Keratinocyte (primary cell): Measurements from ENCODE around the gene GABRA1. TPM values are rescaled to one million over a fixed set of nuclear protein-coding genes. Genes with fewer than 3 reads are reported as not detected.

Source experiments
- DNase-seq: peaks from one replicate; pipeline ENCODE4 v3.0.0-alpha.2; 2011; ENCODE audit warnings: low read depth, missing footprints, low spot score
- FAIRE-seq: peaks from 2 replicates; lab custom pipeline; 2011; peaks lifted over from hg19 to GRCh38; lab: Jason Lieb, UNC
- H2AFZ ChIP-seq: 2 replicates; pipeline ENCODE4 v1.6.0; 2012; ENCODE audit warnings: low read length, control low read depth, inconsistent platforms; ENCODE audit not compliant: control insufficient read depth
- H3K27ac ChIP-seq: 2 replicates; pipeline ENCODE4 v1.5.1; 2011; ENCODE audit warnings: low read length; ENCODE audit not compliant: control insufficient read depth, insufficient read depth
- H3K27me3 ChIP-seq: 3 replicates; pipeline ENCODE4 v1.6.0; 2011; ENCODE audit warnings: low read length; ENCODE audit not compliant: control insufficient read depth, insufficient read depth; ENCODE audit errors: extremely low read depth
- H3K36me3 ChIP-seq, 2 experiments: 2 replicates in 1 of 2; 3 replicates in 1 of 2; pipeline ENCODE4 v1.5.1; 2011; ENCODE audit warnings: low read length in 2 of 2, mild to moderate bottlenecking in 1 of 2; ENCODE audit not compliant: control insufficient read depth in 2 of 2, insufficient read depth in 2 of 2; ENCODE audit errors: extremely low read depth in 1 of 2
- H3K4me1 ChIP-seq: 3 replicates; pipeline ENCODE4 v1.5.1; 2011; ENCODE audit warnings: low read length; ENCODE audit not compliant: control insufficient read depth, insufficient read depth; ENCODE audit errors: extremely low read depth
- H3K4me2 ChIP-seq: 3 replicates; pipeline ENCODE4 v1.6.0; 2011; ENCODE audit warnings: low read depth, low read length; ENCODE audit not compliant: control insufficient read depth, insufficient read depth; ENCODE audit errors: extremely low read depth
- H3K4me3 ChIP-seq, 3 experiments: fragments of 200-600 bp in 1 of 3; sonication (generic) in 1 of 3; 2 replicates in 2 of 3; 3 replicates in 1 of 3; pipeline ENCODE4 v1.5.1; 2011 to 2016; ENCODE audit warnings: low read length in 3 of 3, mild to moderate bottlenecking in 3 of 3, control low read depth in 2 of 3, inconsistent platforms in 1 of 3, low read depth in 1 of 3, mixed read lengths in 1 of 3, mixed run types in 1 of 3, moderate library complexity in 1 of 3; ENCODE audit not compliant: control insufficient read depth in 2 of 3, insufficient read depth in 2 of 3; ENCODE audit errors: extremely low read depth in 1 of 3
- H3K79me2 ChIP-seq: 2 replicates; pipeline ENCODE4 v1.6.0; 2012; ENCODE audit warnings: low read length; ENCODE audit not compliant: control insufficient read depth, insufficient read depth
- H3K9ac ChIP-seq: 3 replicates; pipeline ENCODE4 v1.6.0; 2011; ENCODE audit warnings: low read length; ENCODE audit not compliant: control insufficient read depth, insufficient read depth; ENCODE audit errors: extremely low read depth
- H3K9me1 ChIP-seq: 3 replicates; pipeline ENCODE4 v1.6.0; 2011; ENCODE audit warnings: low read length; ENCODE audit not compliant: control insufficient read depth, insufficient read depth; ENCODE audit errors: extremely low read depth
- H3K9me3 ChIP-seq: 2 replicates; pipeline ENCODE4 v1.5.1; 2012; ENCODE audit warnings: low read depth, low read length; ENCODE audit not compliant: control insufficient read depth
- H4K20me1 ChIP-seq: 3 replicates; pipeline ENCODE4 v1.6.0; 2011; ENCODE audit warnings: low read length; ENCODE audit not compliant: control insufficient read depth, insufficient read depth; ENCODE audit errors: extremely low read depth
- CTCF ChIP-seq, 3 experiments: IDR thresholded peaks in 1 of 3; conservative IDR thresholded peaks in 1 of 3; optimal IDR thresholded peaks in 1 of 3; 2 replicates in 2 of 3; 3 replicates in 1 of 3; pipeline versions ENCODE3 to v1.5.1; 2011; ENCODE audit warnings: low read length in 3 of 3, mild to moderate bottlenecking in 3 of 3, moderate library complexity in 2 of 3, control low read depth in 1 of 3, inconsistent platforms in 1 of 3; ENCODE audit not compliant: insufficient read depth in 2 of 3; ENCODE audit errors: extremely low read depth in 1 of 3
- EZH2 ChIP-seq: IDR thresholded peaks from one replicate; pipeline ENCODE4 v1.6.1; 2012; ENCODE audit warnings: inconsistent platforms, mild to moderate bottlenecking, low read length, moderate library complexity
- dilution Hi-C: fragments of 300-500 bp; cut with MboI; formaldehyde crosslinking; loops from one replicate; pipeline ENCODE4 v1.7.0; 2020; ENCODE audit warnings: low sequenced_read_pairs; ENCODE audit not compliant: extremely low pct_ligation_motif_present
- polyA minus RNA-seq, 3 experiments: library from RNA; depleted of rRNA, polyadenylated mRNA; stranded (reverse); fragments of >200 nt; gene quantifications; 1 replicate in 1 of 3; 2 replicates in 1 of 3; 3 replicates in 1 of 3; pipeline ENCODE4 v1.2.3, GENCODE V29; 2011
- polyA plus RNA-seq, 5 experiments: library from polyadenylated mRNA; depleted of rRNA in 3 of 5; stranded (reverse) in 3 of 5; stranded (forward) in 1 of 5; unstranded in 1 of 5; fragments of >200 nt; gene quantifications; 1 replicate in 1 of 5; 2 replicates in 3 of 5; 3 replicates in 1 of 5; pipeline versions ENCODE4 v1.2.1 to v1.2.3, GENCODE V29; 2011 to 2012; ENCODE audit warnings: missing spikeins in 2 of 5, low read depth in 1 of 5, low replicate concordance in 1 of 5

The GABRA1 gene
- not detected in 3 replicates for polyA plus RNA-seq
- not detected for polyA plus RNA-seq (2011; ENCODE audit: low read depth)
- polyA plus RNA-seq (2011; cell fraction: cytosol; rRNA removed), result not detected in 2 replicates
- polyA plus RNA-seq (2011; cell fraction: nucleus; rRNA removed), result not detected in 2 replicates
- polyA plus RNA-seq (2012; ENCODE audit: low replicate concordance), result not detected in 2 replicates
- not detected in 3 replicates for polyA minus RNA-seq
- polyA minus RNA-seq (2011; cell fraction: cytosol; rRNA and poly(A)+ RNA removed), result not detected
- not detected in 2 replicates for polyA minus RNA-seq (2011; cell fraction: nucleus; rRNA and poly(A)+ RNA removed)

- Histone ChIP-seq H3K9ac (no peak within 1 kb of the TSS), H3K9me1 (no peaks in the 10 kb centered on the region), H3K4me1 (no peaks in the 10 kb centered on the region), H2AFZ (peak within 1 kb of the TSS; percentile 33), H3K4me3 (peak within 1 kb of the TSS in 1 of 3 experiments; percentile 8), H3K36me3 (no peaks in the 10 kb centered on the region), H3K27me3 (peaks cover 4% of the 10 kb centered on the region), H3K79me2 (no peaks in the 10 kb centered on the region), H3K9me3 (no peaks in the 10 kb centered on the region), H4K20me1 (no peaks in the 10 kb centered on the region), H3K27ac (no peak within 1 kb of the TSS), H3K4me2 (peak within 1 kb of the TSS; percentile 6)
- DNase-seq (no peak), FAIRE-seq (no peak)
- dilution Hi-C loops, result no loop called here
- TF ChIP-seq CTCF (optimal IDR thresholded peaks at IDR 0.05 in 1 of 3, IDR thresholded peaks at IDR 0.05 in 1 of 3, conservative IDR thresholded peaks at IDR 0.05 in 1 of 3; ENCODE audit: extremely low read depth in 1 of 3, insufficient read depth in 2 of 3, low read length in 3 of 3) (no peak), EZH2 (no peak)
Observed at GRCh38 chr5:161847941-161848391, at the start of gene GABRA1. GABRA1 (plus strand) TSS chr5:161848120; CDS start chr5:161850811, 2,691 bp downstream.

- no peaks in the 10 kb centered on the region for H3K27me3 ChIP-seq
- no peak overlapping the region for H3K4me2 ChIP-seq
- H3K79me2 ChIP-seq, result no peaks in the 10 kb centered on the region
- no peak overlapping the region for H3K4me3 ChIP-seq
- no peak for TF ChIP-seq EZH2
- no peaks in the 10 kb centered on the region for H4K20me1 ChIP-seq
- H3K27ac ChIP-seq, result no peak overlapping the region
- no peak overlapping the region for H2AFZ ChIP-seq
- no peaks in the 10 kb centered on the region for H3K36me3 ChIP-seq
- dilution Hi-C loops, result no loop called here
- no peak overlapping the region for H3K9ac ChIP-seq
- no peaks in the 10 kb centered on the region for H3K9me1 ChIP-seq
- H3K9me3 ChIP-seq, result no peaks in the 10 kb centered on the region
- DNase-seq, result no peak
- FAIRE-seq, result no peak
- no peaks in the 10 kb centered on the region for H3K4me1 ChIP-seq
Observed at GRCh38 chr5:161799316-161799715, 48.6 kb upstream of the GABRA1 start.
